ENCODE measurements around the gene SEMA5B. TPM values are rescaled to one million over a fixed set of nuclear protein-coding genes. Genes with fewer than 3 reads are reported as not detected.

The SEMA5B gene
- total RNA-seq, 1 donor from 2014 or later: 1.0 TPM

- no peak overlapping the region for H3K4me3 Mint-ChIP-seq (ENCODE audit: unreplicated experiment)
- no peaks in the 10 kb centered on the region for H3K36me3 Mint-ChIP-seq (ENCODE audit: low read depth, unreplicated experiment)
- no peak overlapping the region for H3K4me3 ChIP-seq (ENCODE audit: insufficient read depth, low read depth, low read length)
Observed at GRCh38 chr3:122987736-122988319, 39.7 kb downstream of the SEMA5B start.

GRCh38 chr3:122987231-122987630, 40.3 kb downstream of the SEMA5B start:
- H3K27me3 ChIP-seq (ENCODE audit: insufficient read depth, low read length): peaks cover 86% of the 10 kb centered on the region

More at GRCh38 chr3:122987736-122988319, 39.7 kb downstream of the SEMA5B start:
- Histone ChIP-seq H3K36me3 (ENCODE audit: insufficient read depth, low read length) (no peaks in the 10 kb centered on the region), H3K4me1 (ENCODE audit: insufficient read depth, low read length) (no peaks in the 10 kb centered on the region), H3K9me3 (ENCODE audit: insufficient read depth, low read depth, low read length) (no peaks in the 10 kb centered on the region), H3K4me2 (ENCODE audit: low read length) (no peak overlapping the region), H4K20me1 (ENCODE audit: insufficient read depth, low read length) (no peaks in the 10 kb centered on the region), H3K27me3 (ENCODE audit: insufficient read depth, low read length) (peaks cover 86% of the 10 kb centered on the region), H3K27ac (ENCODE audit: low read depth, low read length) (no peak overlapping the region), H2AFZ (ENCODE audit: low read depth, low read length) (no peak overlapping the region), H3K9ac (ENCODE audit: low read length) (no peak overlapping the region), H3K79me2 (ENCODE audit: insufficient read depth, low read length) (no peaks in the 10 kb centered on the region)
- TF ChIP-seq EZH2 (IDR thresholded peaks at IDR 0.05; ENCODE audit: insufficient read depth, low read length) (no peak), CTCF (IDR thresholded peaks at IDR 0.05; ENCODE audit: insufficient read depth, low read depth, low read length) (no peak)
- Mint-ChIP-seq H3K27me3 (ENCODE audit: low read depth, unreplicated experiment) (peaks cover 60% of the 10 kb centered on the region), H3K4me1 (ENCODE audit: low read depth, unreplicated experiment) (peaks cover 23% of the 10 kb centered on the region), H3K9me3 (ENCODE audit: unreplicated experiment) (no peaks in the 10 kb centered on the region), H3K27ac (ENCODE audit: unreplicated experiment) (no peak overlapping the region)
- no peak for FAIRE-seq
- no peak for DNase-seq (ENCODE audit: low read depth)

More at GRCh38 chr3:122987231-122987630, 40.3 kb downstream of the SEMA5B start:
- Histone ChIP-seq H3K36me3 (ENCODE audit: insufficient read depth, low read length) (no peaks in the 10 kb centered on the region), H3K9me3 (ENCODE audit: insufficient read depth, low read depth, low read length) (no peaks in the 10 kb centered on the region), H3K27ac (ENCODE audit: low read depth, low read length) (no peak overlapping the region), H3K9ac (ENCODE audit: low read length) (no peak overlapping the region), H3K4me3 (ENCODE audit: insufficient read depth, low read depth, low read length) (no peak overlapping the region), H3K4me2 (ENCODE audit: low read length) (no peak overlapping the region), H4K20me1 (ENCODE audit: insufficient read depth, low read length) (no peaks in the 10 kb centered on the region), H3K4me1 (ENCODE audit: insufficient read depth, low read length) (no peaks in the 10 kb centered on the region), H3K79me2 (ENCODE audit: insufficient read depth, low read length) (no peaks in the 10 kb centered on the region), H2AFZ (ENCODE audit: low read depth, low read length) (no peak overlapping the region)
- Mint-ChIP-seq H3K27me3 (ENCODE audit: low read depth, unreplicated experiment) (peaks cover 54% of the 10 kb centered on the region), H3K4me3 (ENCODE audit: unreplicated experiment) (no peak overlapping the region), H3K27ac (ENCODE audit: unreplicated experiment) (no peak overlapping the region), H3K36me3 (ENCODE audit: low read depth, unreplicated experiment) (no peaks in the 10 kb centered on the region), H3K4me1 (ENCODE audit: low read depth, unreplicated experiment) (peaks cover 21% of the 10 kb centered on the region), H3K9me3 (ENCODE audit: unreplicated experiment) (no peaks in the 10 kb centered on the region)
- DNase-seq (ENCODE audit: low read depth): no peak
- no peak for FAIRE-seq
- TF ChIP-seq CTCF (IDR thresholded peaks at IDR 0.05; ENCODE audit: insufficient read depth, low read depth, low read length): no peak
- no peak for TF ChIP-seq EZH2 (IDR thresholded peaks at IDR 0.05; ENCODE audit: insufficient read depth, low read length)
